ENCODE measurements around the gene PLAAT5. TPM values are rescaled to one million over a fixed set of nuclear protein-coding genes. Genes with fewer than 3 reads are reported as not detected.

Gene PLAAT5
- total and polyA plus RNA-seq, 12 donors = 0.64 to 7.2 (median 1.6) TPM

DNA sequence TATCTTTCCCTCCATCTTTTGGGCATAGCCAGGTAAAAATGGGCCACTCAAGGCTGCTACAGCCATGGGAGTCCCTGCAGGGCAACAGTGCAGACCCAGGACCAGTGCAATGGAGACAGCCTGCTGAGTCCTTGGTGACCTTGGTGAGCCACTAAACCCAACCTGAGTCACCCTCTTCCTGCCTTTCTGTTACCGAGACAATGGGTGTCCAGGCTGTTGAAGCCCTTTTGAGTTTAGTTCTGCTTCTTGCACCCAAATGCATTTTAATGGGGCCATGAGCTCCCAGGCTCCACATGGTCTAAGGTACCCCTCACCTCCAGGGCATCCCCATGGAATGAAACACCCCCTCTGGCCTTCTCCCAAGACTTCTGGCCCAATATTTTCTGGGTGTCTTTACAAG, 44.8 kb upstream of the PLAAT5 start:
- TF ChIP-seq, protein P1, sequence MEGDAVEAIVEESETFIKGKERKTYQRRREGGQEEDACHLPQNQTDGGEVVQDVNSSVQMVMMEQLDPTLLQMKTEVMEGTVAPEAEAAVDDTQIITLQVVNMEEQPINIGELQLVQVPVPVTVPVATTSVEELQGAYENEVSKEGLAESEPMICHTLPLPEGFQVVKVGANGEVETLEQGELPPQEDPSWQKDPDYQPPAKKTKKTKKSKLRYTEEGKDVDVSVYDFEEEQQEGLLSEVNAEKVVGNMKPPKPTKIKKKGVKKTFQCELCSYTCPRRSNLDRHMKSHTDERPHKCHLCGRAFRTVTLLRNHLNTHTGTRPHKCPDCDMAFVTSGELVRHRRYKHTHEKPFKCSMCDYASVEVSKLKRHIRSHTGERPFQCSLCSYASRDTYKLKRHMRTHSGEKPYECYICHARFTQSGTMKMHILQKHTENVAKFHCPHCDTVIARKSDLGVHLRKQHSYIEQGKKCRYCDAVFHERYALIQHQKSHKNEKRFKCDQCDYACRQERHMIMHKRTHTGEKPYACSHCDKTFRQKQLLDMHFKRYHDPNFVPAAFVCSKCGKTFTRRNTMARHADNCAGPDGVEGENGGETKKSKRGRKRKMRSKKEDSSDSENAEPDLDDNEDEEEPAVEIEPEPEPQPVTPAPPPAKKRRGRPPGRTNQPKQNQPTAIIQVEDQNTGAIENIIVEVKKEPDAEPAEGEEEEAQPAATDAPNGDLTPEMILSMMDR (IDR thresholded peaks at IDR 0.05) = no peak
- no peak for ATAC-seq
- no peak overlapping the region for H3K4me3 ChIP-seq
- peak overlapping the region in 4 of 10 donors; percentile 86 to 94 (median 88) for H3K27ac ChIP-seq
- no peaks in the 10 kb centered on the region for H3K9me3 ChIP-seq
- H3K27me3 ChIP-seq = no peaks in the 10 kb centered on the region
- H3K36me3 ChIP-seq = peaks cover 0 to 16% (median 0%) of the 10 kb centered on the region in 9 donors
- WGBS, 2 donors = 76 to 100% methylated on average over 1 of the region's 1 CpG
- peaks cover 8 to 76% (median 27%) of the 10 kb centered on the region in 9 donors for H3K4me1 ChIP-seq
- intact Hi-C loops (cut with DNase I) = loop anchor here in 1 of 10 donors (5.0 to 10.0 kb wide), 2 partner anchors 42 to 79 kb away; partner anchors contain the start of gene PLAAT3
- no peak for DNase-seq

DNA sequence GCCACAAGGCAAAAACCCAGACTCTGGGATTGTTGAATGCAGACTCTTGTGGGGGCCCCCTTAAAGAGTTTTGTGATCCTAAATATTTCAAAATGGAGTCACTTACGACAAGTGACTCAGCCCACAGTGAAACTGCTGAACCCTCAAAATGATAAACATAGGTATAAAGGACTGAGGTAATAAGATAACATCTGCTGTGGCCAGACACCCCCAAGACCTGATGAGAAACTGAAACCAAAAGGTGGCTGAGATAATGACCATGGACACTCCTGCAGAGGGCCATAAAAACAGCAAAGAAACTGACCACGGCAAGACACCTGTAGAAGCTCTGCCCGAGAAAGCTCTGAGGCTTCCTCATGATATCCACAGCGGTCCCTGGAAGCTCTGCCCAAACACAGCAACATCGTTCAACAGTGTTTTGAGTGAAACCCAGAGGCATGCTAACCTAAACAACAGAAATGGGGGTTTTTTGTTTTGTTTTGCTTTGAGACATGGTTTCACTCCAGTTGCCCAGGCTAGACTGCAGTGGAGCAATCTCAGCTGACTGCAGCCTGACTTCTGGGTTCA, 44.0 kb upstream of the PLAAT5 start:
- intact Hi-C loops (cut with DNase I) = loop anchor here in 1 of 10 donors (5.0 to 10.0 kb wide), 2 partner anchors 42 to 80 kb away; partner anchors contain the start of gene PLAAT3
- peaks cover 0 to 9% (median 0%) of the 10 kb centered on the region in 9 donors for H3K36me3 ChIP-seq
- no peak overlapping the region for H3K4me3 ChIP-seq
- no peak for ATAC-seq
- TF ChIP-seq, protein P1 (IDR thresholded peaks at IDR 0.05) = no peak
- no peaks in the 10 kb centered on the region for H3K27me3 ChIP-seq
- peak overlapping the region in 1 of 10 donors; percentile 94 for H3K27ac ChIP-seq
- no peaks in the 10 kb centered on the region for H3K9me3 ChIP-seq
- no peak for DNase-seq
- WGBS, 2 donors = 93 to 98% methylated on average over 5 of the region's 5 CpGs
- peaks cover 8 to 73% (median 27%) of the 10 kb centered on the region in 9 donors for H3K4me1 ChIP-seq

DNA sequence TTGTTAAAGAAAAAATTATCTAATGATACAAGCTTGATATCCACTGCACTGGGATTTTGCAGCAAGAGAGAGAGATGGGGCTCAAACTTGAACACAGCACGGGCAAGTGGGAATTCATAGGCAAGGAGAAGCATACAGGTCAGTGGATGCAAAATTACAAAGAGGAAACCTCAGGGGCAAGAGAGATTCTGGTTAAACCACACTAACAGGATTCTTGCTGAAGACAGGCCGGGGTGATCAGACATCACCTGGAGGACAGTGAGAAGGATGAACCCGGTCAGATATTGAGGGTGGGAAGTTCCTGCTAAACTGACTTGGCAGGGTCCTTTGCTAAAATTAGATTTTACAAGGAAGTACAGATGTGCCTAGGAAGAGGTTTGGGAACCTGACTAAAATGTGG, 43.1 kb upstream of the PLAAT5 start:
- H3K4me3 ChIP-seq = no peak overlapping the region
- TF ChIP-seq, protein P1 (IDR thresholded peaks at IDR 0.05) = no peak
- peaks cover 0 to under 1% (median 0%) of the 10 kb centered on the region in 9 donors for H3K36me3 ChIP-seq
- DNase-seq (no peak), ATAC-seq (no peak)
- intact Hi-C loops (cut with DNase I) = loop anchor here in 1 of 10 donors (10.0 kb wide), 1 partner anchor 81 kb away; the partner anchor contains the start of gene PLAAT3
- peaks cover 8 to 67% (median 27%) of the 10 kb centered on the region in 9 donors for H3K4me1 ChIP-seq
- peak overlapping the region in 1 of 10 donors; percentile 94 for H3K27ac ChIP-seq
- 63 to 81% methylated on average over 3 of the region's 3 CpGs for WGBS, 2 donors
- no peaks in the 10 kb centered on the region for H3K27me3 ChIP-seq
- H3K9me3 ChIP-seq = no peaks in the 10 kb centered on the region

DNA sequence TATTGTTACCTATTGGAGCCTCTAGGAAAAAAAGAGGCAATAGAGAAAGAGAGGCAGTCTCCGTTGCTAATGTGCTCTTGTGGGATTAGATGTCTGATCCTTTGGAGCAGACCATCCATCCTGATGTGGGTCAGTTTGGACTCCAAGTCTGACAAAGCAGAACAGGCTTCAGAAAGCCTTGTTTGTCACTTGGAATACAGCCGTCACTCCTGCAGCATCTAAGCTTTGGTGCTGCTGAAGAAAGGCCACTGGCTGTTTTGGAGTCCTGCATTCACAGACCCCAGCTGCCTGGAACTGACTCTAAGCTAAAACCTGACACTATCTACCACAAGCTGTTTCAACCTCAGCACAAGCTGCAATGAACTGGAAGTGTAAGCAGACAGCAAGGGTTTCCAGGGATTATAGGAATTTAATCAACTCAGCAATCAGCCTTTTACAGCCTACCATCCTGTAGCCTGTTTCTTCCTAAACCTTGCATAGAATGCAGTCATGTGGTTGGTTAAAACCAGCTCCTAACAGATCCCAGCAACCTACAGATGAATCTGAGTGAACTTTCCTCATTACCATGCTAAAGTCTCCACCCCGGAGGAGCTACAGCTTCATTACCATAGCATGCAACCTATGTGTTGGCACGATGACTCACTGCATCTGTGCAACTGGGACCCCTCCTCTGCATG, 42.0 kb upstream of the PLAAT5 start:
- H3K9me3 ChIP-seq = no peaks in the 10 kb centered on the region
- TF ChIP-seq, protein P1 (IDR thresholded peaks at IDR 0.05) = no peak
- ATAC-seq = no peak
- WGBS, 2 donors = 66 to 75% methylated on average over 4 of the region's 4 CpGs
- no peak for DNase-seq
- H3K4me3 ChIP-seq = no peak overlapping the region
- H3K36me3 ChIP-seq = no peaks in the 10 kb centered on the region
- peaks cover 0 to 3% (median 0%) of the 10 kb centered on the region in 7 donors for H3K27me3 ChIP-seq
- intact Hi-C loops (cut with DNase I) = loop anchor here in 2 of 10 donors (1.0 to 10.0 kb wide), 2 partner anchors 12 to 82 kb away; partner anchors contain the start of gene PLAAT3 (in 1 of the 2)
- no peak overlapping the region for H3K27ac ChIP-seq
- peaks cover 5 to 57% (median 20%) of the 10 kb centered on the region in 9 donors for H3K4me1 ChIP-seq

Measured in heart right ventricle (tissue), 16 donors.